ENCODE data around the gene STAB2.

- TF ChIP-seq POLR2A (IDR thresholded peaks at IDR 0.05) (no peak), EP300 (IDR thresholded peaks at IDR 0.05) (no peak), POLR2AphosphoS5 (IDR thresholded peaks at IDR 0.05) (no peak)
- TF ChIP-seq, protein P1, sequence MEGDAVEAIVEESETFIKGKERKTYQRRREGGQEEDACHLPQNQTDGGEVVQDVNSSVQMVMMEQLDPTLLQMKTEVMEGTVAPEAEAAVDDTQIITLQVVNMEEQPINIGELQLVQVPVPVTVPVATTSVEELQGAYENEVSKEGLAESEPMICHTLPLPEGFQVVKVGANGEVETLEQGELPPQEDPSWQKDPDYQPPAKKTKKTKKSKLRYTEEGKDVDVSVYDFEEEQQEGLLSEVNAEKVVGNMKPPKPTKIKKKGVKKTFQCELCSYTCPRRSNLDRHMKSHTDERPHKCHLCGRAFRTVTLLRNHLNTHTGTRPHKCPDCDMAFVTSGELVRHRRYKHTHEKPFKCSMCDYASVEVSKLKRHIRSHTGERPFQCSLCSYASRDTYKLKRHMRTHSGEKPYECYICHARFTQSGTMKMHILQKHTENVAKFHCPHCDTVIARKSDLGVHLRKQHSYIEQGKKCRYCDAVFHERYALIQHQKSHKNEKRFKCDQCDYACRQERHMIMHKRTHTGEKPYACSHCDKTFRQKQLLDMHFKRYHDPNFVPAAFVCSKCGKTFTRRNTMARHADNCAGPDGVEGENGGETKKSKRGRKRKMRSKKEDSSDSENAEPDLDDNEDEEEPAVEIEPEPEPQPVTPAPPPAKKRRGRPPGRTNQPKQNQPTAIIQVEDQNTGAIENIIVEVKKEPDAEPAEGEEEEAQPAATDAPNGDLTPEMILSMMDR (IDR thresholded peaks at IDR 0.05): no peak
Measured at GRCh38 chr12:103813949-103814348, 226.9 kb downstream of the STAB2 start.

Data from gastroesophageal sphincter (tissue), 3 donors.